Nephron progenitor cell (in vitro differentiated cells): Measurements from ENCODE around the gene RBBP7.

Experiments used
- DNase-seq: peaks from one replicate; pipeline ENCODE4 v3.0.0; 2021
- H3K27ac Mint-ChIP-seq: 2 replicates; pipeline ENCODE4 v1.8.0; 2021; ENCODE audit warnings: mild to moderate bottlenecking, moderate library complexity, mixed read lengths
- H3K27me3 Mint-ChIP-seq: 2 replicates; pipeline ENCODE4 v1.8.0; 2021; ENCODE audit warnings: mild to moderate bottlenecking, low read depth, mixed read lengths; ENCODE audit not compliant: poor library complexity
- H3K36me3 Mint-ChIP-seq: 2 replicates; pipeline ENCODE4 v1.8.0; 2021; ENCODE audit warnings: low read depth, mixed read lengths
- H3K4me1 Mint-ChIP-seq: 2 replicates; pipeline ENCODE4 v1.8.0; 2021; ENCODE audit warnings: mixed read lengths
- H3K4me3 Mint-ChIP-seq: 2 replicates; pipeline ENCODE4 v1.8.0; 2021; ENCODE audit warnings: mild to moderate bottlenecking, moderate library complexity, mixed read lengths
- H3K9me3 Mint-ChIP-seq: 2 replicates; pipeline ENCODE4 v1.8.0; 2021; ENCODE audit warnings: mild to moderate bottlenecking, moderate library complexity, mixed read lengths
- CTCF ChIP-seq: fragments of 200-600 bp; sonication (generic); IDR thresholded peaks from 2 replicates; pipeline ENCODE4 v1.5.0; 2021; ENCODE audit warnings: antibody characterized with exemption

RBBP7 gene

GRCh38 chrX:16851421-16851820 is 18.7 kb downstream of the RBBP7 start:
- Mint-ChIP-seq H3K27me3 (no peaks in the 10 kb centered on the region), H3K27ac (peak overlapping the region; percentile 34), H3K4me1 (no peaks in the 10 kb centered on the region)

GRCh38 chrX:16848541-16848940 is 21.6 kb downstream of the RBBP7 start:
- TF ChIP-seq CTCF: no peak
- H3K4me3 Mint-ChIP-seq: no peak overlapping the region
- H3K9me3 Mint-ChIP-seq: no peaks in the 10 kb centered on the region
- no peaks in the 10 kb centered on the region for H3K4me1 Mint-ChIP-seq
- no peak overlapping the region for H3K27ac Mint-ChIP-seq
- no peaks in the 10 kb centered on the region for H3K27me3 Mint-ChIP-seq
- peaks cover 89% of the 10 kb centered on the region for H3K36me3 Mint-ChIP-seq
- DNase-seq: no peak

More at GRCh38 chrX:16851421-16851820, 18.7 kb downstream of the RBBP7 start:
- Mint-ChIP-seq H3K36me3 (peaks cover 91% of the 10 kb centered on the region), H3K4me3 (no peak overlapping the region), H3K9me3 (peaks cover 5% of the 10 kb centered on the region)
- TF ChIP-seq CTCF: no peak
- no peak for DNase-seq

DNA sequence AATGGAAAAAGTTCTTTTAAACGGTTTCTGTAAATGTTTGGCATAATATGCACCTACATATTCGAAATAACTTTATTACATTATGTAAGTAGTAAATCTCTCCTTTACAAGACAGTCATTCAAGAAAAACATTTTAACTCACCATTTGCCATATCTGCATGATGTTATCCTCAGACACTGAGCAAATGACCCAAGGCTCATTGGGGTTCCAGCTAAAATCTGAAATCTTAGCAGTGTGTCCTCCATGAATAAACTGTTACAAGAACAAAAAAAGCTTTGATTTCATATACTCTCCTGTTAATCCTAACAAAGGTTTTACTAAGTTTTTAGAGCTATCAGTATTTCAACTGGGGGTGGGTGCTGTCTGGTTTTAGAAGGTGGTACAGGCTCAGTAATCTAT is 24.5 kb downstream of the RBBP7 start:
- peaks cover 88% of the 10 kb centered on the region for H3K36me3 Mint-ChIP-seq

DNA sequence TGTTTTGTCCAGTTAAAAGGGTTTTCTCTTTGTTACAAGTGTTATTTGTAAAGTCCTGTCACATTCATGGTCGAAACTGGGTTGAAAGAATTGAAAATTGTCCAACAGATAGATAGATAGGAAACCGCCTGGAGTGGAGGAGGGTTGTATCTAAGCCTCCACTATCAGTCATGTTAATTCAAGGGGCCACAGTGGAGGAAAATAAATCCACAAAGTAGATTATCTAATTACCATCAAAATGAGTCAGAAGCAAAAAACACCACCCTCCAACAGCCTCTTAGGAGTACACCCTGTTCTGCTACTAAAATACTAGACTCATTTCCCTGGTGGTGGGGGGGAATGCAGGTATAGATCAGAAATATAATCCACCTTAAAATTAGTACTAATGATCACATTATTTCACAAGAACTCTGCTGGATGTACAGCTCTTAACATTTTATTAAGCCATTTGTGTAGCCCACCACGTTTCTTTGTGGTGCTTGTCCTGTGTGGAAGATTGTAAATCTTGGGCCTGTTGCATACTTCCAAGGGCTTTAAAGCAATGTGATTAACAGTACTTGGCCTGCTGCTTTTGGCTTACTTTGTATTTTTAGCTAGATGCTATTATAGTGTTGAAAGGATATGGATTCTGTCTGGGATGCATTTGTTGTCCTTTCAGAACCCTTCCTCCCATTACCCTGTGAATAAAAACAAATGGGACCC is 26.8 kb downstream of the RBBP7 start:
- H3K27me3 Mint-ChIP-seq: no peaks in the 10 kb centered on the region

More for the DNA sequence above, 24.5 kb downstream of the RBBP7 start:
- Mint-ChIP-seq H3K27ac (no peak overlapping the region), H3K4me1 (no peaks in the 10 kb centered on the region), H3K27me3 (no peaks in the 10 kb centered on the region), H3K9me3 (no peaks in the 10 kb centered on the region), H3K4me3 (no peak overlapping the region)
- no peak for DNase-seq
- TF ChIP-seq CTCF: no peak

DNA sequence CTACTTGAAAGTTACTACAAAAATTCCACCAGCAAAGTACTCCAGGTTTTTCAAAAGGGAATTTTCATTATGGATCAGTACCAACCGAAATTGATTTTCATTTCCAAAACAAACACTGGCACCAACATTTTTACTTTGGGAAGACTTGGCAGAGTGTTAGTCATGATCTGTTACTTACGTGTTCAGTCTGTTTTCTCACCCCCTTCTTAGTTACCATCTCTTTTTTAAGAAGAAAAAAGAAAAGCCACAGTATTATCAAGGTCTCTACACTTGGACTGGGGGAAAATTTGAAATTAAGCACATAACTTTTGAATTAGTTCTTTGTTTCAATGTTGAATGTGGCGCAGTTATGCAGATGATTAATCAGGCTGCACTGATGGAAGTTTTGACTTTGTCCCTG is 27.5 kb downstream of the RBBP7 start:
- no peak for TF ChIP-seq CTCF
- H3K4me1 Mint-ChIP-seq: peaks cover 29% of the 10 kb centered on the region
- no peaks in the 10 kb centered on the region for H3K9me3 Mint-ChIP-seq
- peaks cover 79% of the 10 kb centered on the region for H3K36me3 Mint-ChIP-seq
- no peak for DNase-seq
- no peak overlapping the region for H3K4me3 Mint-ChIP-seq
- no peaks in the 10 kb centered on the region for H3K27me3 Mint-ChIP-seq
- peak overlapping the region; percentile 79 for H3K27ac Mint-ChIP-seq

More for the DNA sequence above, 26.8 kb downstream of the RBBP7 start:
- TF ChIP-seq CTCF: no peak
- H3K36me3 Mint-ChIP-seq: peaks cover 79% of the 10 kb centered on the region
- peak overlapping the region; percentile 79 for H3K27ac Mint-ChIP-seq
- no peak for DNase-seq
- no peak overlapping the region for H3K4me3 Mint-ChIP-seq
- H3K9me3 Mint-ChIP-seq: no peaks in the 10 kb centered on the region
- H3K4me1 Mint-ChIP-seq: peaks cover 22% of the 10 kb centered on the region

- peaks cover 83% of the 10 kb centered on the region for H3K36me3 Mint-ChIP-seq
- DNase-seq: no peak
- H3K9me3 Mint-ChIP-seq: no peaks in the 10 kb centered on the region
- TF ChIP-seq CTCF: no peak
- H3K4me1 Mint-ChIP-seq: peaks cover 38% of the 10 kb centered on the region
- peak overlapping the region; percentile 97 for H3K27ac Mint-ChIP-seq
- H3K27me3 Mint-ChIP-seq: no peaks in the 10 kb centered on the region
- H3K4me3 Mint-ChIP-seq: no peak overlapping the region
Measured at GRCh38 chrX:16839852-16840460, 30.2 kb downstream of the RBBP7 start.
